HG03558 (cell line): ENCODE data around the gene ARRB2.

Experiments used
- ATAC-seq: cut with Tn5 transposase; IDR thresholded peaks from one replicate; pipeline ENCODE4 v1.9.1; 2021; ENCODE audit warnings: moderate number of reproducible peaks; ENCODE audit not compliant: unreplicated experiment; ENCODE audit errors: extremely low read depth

The ARRB2 gene

DNA sequence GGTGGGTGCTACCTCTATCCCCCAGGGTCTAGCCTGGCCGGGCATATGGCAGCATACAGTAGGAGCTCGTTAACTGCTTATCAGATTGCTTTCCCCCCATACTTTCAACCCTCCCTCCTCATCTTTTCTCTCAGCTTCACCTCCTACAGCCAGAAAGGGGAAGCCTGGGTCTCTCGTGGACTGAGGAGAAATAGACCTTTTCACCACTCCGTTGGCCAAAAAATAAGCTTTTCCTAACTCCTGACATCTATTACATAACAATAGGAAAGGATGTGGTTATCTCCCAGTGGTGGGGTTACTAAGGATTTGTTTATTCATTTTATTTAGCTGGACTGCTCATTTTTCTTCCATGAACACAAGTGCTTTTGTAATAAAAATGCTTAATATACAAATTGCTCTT, 38.3 kb downstream of the ARRB2 start:
- ATAC-seq, result no peak

DNA sequence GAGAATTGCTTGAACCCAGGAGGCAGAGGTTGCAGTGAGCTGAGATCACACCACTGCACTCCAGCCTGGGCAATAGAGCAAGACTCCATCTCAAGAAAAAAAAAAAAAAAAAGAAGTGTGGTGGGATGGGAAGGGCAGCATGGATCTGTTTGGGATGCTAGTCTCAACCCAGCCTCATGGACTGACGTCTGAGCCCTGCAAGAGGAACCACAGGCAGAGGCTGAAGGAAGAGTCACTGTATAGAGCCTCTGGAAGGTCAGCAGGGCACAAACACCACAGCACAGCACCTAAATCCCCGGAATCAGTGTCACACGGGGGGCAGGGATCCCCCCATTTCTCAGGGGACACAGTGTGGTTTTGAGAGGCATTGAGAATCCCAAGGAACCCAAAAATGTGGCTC, 40.2 kb downstream of the ARRB2 start:
- ATAC-seq, result no peak

DNA sequence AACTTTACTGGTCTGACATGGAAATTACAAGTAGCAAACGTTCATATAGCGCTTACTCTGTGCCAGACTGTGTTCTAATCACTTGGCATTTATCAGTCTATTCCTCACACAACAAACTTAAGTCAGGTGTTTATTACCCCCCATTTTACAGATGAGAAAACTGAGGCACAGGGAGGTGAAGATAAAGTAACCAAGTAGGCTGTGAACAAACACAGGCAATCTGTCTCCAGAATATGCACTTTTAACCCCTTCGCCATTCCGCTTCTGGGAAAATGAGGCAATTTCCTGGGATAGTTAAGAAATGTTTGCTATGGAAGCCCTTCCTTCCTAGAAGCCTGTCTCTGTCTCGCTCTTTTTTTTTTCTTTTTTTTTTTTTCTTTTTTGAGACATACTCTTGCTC, 41.5 kb downstream of the ARRB2 start:
- no peak for ATAC-seq

DNA sequence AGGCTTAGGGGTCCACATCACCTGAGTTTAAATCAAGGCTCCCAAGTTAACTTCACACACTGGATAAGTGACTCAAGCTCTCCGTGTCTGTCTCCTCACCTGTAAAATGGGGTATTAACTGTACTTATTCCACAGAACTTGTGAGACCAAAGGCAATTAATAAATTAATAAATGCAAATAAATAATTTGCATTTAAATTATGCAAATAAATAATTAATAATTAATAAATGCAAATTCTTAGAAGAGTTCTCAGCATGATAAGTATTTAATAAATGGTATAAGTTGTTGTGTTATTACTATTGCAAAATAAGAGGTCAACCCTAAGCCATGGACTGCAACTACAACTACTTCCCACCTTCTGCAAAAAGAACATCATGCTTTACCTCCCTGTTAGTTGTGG, 43.0 kb downstream of the ARRB2 start:
- ATAC-seq, result no peak

DNA sequence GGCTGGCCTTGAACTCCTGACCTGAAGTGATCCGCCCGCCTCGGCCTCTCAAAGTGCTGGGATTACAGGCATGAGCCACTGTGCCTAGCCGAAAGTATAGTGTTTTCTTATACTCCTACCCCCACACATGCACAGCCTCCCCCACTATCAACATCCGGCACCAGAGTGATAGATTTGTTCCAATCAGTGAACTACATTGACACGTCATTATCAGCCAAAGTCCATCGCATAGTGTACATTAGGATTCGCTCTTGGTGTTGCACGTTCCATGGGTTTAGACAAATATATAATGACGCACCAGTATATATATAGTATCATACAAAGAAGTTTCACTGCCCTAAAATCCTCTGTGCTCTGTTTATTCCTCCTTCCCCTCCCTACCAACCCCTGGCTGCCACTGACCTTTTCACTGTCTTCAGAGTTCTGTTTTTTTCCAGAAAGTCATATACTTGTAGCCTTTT, 49.4 kb downstream of the ARRB2 start:
- ATAC-seq, result no peak

DNA sequence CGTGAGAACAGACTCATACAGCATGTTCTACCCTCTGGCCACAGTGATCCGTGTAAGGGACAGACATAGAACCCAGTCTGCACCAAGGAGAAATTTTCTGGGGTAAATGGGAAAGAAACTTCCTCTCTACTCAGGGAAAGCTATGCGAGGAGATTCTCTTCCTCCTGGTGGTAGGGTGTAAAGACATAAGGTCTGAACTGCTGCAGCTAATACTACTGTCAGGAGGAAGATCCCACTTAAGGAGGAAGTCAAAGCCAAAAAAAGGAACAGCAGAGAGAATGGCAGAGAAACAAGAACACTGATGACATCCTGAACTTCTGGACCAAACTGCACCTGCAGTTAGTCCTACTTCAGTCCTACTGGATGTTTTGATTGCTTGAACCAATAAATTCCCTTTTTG, 54.2 kb downstream of the ARRB2 start:
- ATAC-seq, result no peak

DNA sequence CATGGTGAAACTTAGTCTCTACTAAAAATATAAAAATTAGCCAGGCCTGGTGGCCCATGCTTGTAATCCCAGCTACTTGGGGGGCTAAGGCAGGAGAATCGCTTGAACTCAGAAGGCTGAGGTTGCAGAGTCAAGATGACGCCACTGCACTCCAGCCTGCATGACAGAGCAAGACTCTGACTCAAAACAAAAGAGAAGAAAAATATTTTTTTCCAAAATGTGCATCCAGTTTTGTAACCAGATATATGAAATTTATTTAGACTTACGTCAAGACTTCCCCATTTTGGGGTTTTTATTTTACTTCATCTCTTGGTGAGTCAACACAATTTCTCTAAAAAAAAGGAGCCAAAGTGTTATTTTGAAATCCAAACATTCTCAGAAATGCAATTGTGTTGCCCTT, 55.8 kb downstream of the ARRB2 start:
- no peak for ATAC-seq

DNA sequence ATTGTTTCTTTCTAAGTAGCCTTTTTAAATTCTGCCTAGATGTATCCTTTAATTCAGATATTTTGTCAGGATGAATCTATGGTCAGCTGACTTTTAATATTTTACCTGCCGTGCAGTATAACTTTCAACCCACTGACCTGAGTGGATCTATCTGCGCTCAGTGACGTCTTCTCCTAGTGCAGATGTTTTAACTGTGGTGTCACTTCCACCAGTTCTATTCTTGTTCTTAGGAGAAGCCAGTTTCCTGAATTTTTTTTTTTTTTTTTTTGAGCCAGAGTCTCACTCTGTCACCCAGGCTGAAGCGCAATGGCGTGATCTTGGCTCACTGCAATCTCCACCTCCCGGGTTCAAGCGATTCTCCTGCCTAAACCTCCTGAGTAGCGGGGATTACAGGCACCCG, 56.3 kb downstream of the ARRB2 start:
- ATAC-seq, result no peak

DNA sequence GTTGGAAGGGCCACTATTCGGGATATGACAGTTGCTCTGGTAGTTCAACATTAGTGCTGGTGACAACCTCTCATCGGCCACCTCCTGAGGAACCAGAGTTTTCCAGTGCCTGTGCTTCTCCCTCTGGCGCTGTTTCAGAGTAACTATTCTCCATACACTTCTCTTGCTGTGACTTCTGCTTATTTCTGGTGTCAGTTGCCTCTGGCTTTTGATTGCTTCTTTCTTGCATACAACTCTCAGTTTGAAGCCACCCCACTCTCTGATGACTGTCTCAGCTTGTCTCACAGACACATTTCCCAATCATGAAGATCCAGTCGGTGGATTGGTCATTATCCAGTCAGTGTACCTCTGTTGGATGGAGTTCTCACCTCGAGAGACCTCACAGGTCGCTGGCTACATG, 57.9 kb downstream of the ARRB2 start:
- ATAC-seq, result no peak

DNA sequence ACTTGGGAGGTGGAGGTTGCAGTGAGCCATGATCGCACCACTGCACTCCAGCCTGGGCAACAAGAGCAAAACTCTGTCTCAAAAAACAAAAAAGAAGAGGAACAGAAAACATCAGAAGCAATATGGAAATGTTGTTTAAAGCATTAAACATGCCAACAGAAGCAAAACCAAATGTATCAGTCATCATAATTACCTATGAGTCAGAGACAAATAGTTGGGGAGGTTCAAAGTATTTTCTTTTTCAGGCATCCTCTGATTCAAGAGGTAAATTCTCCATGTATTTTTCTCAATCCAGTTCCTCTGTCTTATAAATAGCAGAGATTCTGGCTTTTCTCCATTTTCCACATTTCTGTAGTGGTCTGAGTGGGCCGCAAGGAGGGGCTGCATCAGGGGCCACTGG, 59.2 kb downstream of the ARRB2 start:
- no peak for ATAC-seq
